SKM-1 (cell line): Measurements from ENCODE around the gene ZNF823.
"Not testable (repeated sequence)": the region's sequence is repeated elsewhere in the genome, so short reads cannot be mapped to it uniquely, and the experiment has no call there.

Source experiments
- DNase-seq: peaks from one replicate; lab custom pipeline; 2025; ENCODE audit not compliant: unreplicated experiment; lab: John Stamatoyannopoulos, UW

ZNF823 gene

GRCh38 chr19:11680689-11681302, 58.0 kb downstream of the ZNF823 start:
- no peak for DNase-seq

GRCh38 chr19:11678504-11678903, 60.2 kb downstream of the ZNF823 start:
- no peak for DNase-seq

DNA sequence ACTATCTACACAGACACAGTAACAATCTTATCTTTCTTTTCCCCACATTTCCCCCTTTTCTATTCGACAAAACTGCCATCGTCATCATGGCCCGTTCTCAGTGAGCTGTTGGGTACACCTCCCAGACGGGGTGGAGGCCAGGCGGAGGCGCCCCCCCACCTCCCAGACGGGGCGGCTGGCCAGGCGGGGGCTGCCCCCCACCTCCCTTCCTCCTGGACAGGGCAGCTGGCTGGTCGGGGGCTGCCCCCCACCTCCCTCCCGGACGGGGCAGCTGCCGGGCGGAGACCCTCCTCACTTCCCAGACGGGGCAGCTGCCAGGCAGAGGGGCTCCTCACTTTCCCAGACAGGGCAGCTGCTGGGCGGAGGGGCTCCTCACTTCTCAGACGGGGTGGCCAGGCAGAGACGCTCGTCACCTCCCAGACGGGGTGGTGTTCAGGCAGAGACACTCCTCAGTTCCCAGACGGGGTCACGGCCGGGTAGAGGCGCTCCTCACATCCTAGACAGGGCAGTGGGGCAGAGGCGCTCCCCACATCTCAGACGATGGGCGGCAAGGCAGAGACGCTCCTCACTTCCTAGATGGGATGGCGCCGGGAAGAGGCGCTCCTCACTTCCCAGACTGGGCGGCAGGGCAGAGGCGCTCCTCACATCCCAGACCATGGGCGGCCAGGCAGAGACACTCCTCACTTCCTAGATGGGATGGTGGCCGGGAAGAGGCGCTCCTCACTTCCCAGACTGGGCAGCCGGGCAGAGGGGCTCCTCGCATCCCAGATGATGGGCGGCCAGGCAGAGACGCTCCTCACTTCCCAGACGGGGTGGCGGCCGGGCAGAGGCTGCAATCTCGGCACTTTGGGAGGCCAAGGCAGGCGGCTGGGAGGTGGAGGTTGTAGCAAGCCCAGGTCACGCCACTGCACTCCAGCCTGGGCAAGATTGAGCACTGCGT, 61.8 kb downstream of the ZNF823 start:
- not testable (repeated sequence) for DNase-seq

- DNase-seq: no peak
Measured at GRCh38 chr19:11675569-11675968, 63.2 kb downstream of the ZNF823 start.

- DNase-seq: no peak
Measured at GRCh38 chr19:11674067-11674492, 64.7 kb downstream of the ZNF823 start.

GRCh38 chr19:11673608-11674041, 65.1 kb downstream of the ZNF823 start:
- DNase-seq: no peak
